ENCODE results near the gene CCNE1.

DNA sequence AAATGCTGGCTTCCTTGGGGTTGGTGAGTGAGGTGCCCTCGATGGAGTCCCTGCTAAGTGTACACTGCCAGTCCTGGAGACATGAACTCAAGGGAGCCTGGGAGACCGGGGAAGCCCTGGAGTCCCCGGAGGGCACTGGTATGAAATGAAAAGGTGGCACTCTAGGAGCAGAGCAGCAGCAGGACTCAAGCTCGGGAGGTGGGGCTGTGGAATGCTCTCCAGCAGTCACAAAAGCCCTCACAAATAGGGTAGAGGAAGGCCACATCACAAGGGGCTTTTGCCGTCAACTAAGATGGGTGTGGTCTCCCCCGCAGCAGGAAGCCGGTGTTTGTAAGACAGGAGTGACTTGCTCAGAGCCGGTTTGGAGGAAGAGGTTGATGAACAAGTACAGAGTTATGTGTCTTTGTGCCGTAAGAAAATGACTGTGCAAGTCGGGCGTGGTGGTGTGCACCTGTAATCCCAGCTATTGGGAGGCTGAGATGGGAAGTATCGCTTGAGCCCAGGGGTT is 19.3 kb downstream of the CCNE1 start:
- TF ChIP-seq, protein P1, sequence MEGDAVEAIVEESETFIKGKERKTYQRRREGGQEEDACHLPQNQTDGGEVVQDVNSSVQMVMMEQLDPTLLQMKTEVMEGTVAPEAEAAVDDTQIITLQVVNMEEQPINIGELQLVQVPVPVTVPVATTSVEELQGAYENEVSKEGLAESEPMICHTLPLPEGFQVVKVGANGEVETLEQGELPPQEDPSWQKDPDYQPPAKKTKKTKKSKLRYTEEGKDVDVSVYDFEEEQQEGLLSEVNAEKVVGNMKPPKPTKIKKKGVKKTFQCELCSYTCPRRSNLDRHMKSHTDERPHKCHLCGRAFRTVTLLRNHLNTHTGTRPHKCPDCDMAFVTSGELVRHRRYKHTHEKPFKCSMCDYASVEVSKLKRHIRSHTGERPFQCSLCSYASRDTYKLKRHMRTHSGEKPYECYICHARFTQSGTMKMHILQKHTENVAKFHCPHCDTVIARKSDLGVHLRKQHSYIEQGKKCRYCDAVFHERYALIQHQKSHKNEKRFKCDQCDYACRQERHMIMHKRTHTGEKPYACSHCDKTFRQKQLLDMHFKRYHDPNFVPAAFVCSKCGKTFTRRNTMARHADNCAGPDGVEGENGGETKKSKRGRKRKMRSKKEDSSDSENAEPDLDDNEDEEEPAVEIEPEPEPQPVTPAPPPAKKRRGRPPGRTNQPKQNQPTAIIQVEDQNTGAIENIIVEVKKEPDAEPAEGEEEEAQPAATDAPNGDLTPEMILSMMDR (CRISPR knock-in tag; IDR thresholded peaks at IDR 0.05), result no peak
- no peak for TF ChIP-seq ZBTB20 (CRISPR knock-in tag; IDR thresholded peaks at IDR 0.05; ENCODE audit: borderline replicate concordance, low read depth)
- no peak for TF ChIP-seq ZMAT3 (CRISPR knock-in tag; conservative IDR thresholded peaks at IDR 0.05)
- TF ChIP-seq, protein P2, sequence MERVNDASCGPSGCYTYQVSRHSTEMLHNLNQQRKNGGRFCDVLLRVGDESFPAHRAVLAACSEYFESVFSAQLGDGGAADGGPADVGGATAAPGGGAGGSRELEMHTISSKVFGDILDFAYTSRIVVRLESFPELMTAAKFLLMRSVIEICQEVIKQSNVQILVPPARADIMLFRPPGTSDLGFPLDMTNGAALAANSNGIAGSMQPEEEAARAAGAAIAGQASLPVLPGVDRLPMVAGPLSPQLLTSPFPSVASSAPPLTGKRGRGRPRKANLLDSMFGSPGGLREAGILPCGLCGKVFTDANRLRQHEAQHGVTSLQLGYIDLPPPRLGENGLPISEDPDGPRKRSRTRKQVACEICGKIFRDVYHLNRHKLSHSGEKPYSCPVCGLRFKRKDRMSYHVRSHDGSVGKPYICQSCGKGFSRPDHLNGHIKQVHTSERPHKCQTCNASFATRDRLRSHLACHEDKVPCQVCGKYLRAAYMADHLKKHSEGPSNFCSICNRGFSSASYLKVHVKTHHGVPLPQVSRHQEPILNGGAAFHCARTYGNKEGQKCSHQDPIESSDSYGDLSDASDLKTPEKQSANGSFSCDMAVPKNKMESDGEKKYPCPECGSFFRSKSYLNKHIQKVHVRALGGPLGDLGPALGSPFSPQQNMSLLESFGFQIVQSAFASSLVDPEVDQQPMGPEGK (CRISPR knock-in tag; IDR thresholded peaks at IDR 0.05), result no peak
- TF ChIP-seq POLR2A (IDR thresholded peaks at IDR 0.05; ENCODE audit: insufficient read depth in 1 of 2, low read depth in 2 of 2, low read length in 2 of 2), result no peak
- TF ChIP-seq ZFP1 (CRISPR knock-in tag; IDR thresholded peaks at IDR 0.05), result no peak
- no peak for TF ChIP-seq POLR2AphosphoS5 (IDR thresholded peaks at IDR 0.05; ENCODE audit: low read depth, low read length)
- no peak for TF ChIP-seq ZNF274 (CRISPR knock-in tag; IDR thresholded peaks at IDR 0.05)
- TF ChIP-seq NFIC (IDR thresholded peaks at IDR 0.05; ENCODE audit: low read length), result no peak
